Middle frontal gyrus (tissue), 1 donor: ENCODE data around the gene CADM3.
A peak's percentile ranks its signal among the peaks of the same experiment; 100 is the strongest.

Experiments
- DNase-seq: peaks from one replicate; pipeline ENCODE4 v3.0.0-alpha.2; 2015; ENCODE audit warnings: low spot score; ENCODE audit errors: extremely low spot score

The CADM3 gene

GRCh38 chr1:159206110-159206509 lies 34.7 kb downstream of the CADM3 start:
- no peak for DNase-seq

GRCh38 chr1:159207080-159207479 lies 35.7 kb downstream of the CADM3 start:
- DNase-seq: no peak

GRCh38 chr1:159207774-159208173 lies 36.4 kb downstream of the CADM3 start:
- peak; percentile 77 for DNase-seq

GRCh38 chr1:159208175-159208825 lies 36.9 kb downstream of the CADM3 start:
- no peak for DNase-seq

GRCh38 chr1:159209061-159209460 lies 37.6 kb downstream of the CADM3 start:
- DNase-seq: no peak

- DNase-seq: no peak
Observed at GRCh38 chr1:159211331-159212136, 40.1 kb downstream of the CADM3 start.

- no peak for DNase-seq
Observed at GRCh38 chr1:159212596-159212995, 41.2 kb downstream of the CADM3 start.

- no peak for DNase-seq
Observed at GRCh38 chr1:159214149-159214760, 42.8 kb downstream of the CADM3 start.

- DNase-seq: no peak
Observed at GRCh38 chr1:159218649-159219636, 47.5 kb downstream of the CADM3 start.

- no peak for DNase-seq
Observed at GRCh38 chr1:159222075-159222865, 50.9 kb downstream of the CADM3 start.

- no peak for DNase-seq
Observed at GRCh38 chr1:159223004-159223403, 51.6 kb downstream of the CADM3 start.

GRCh38 chr1:159228554-159228953 lies 57.1 kb downstream of the CADM3 start:
- DNase-seq: no peak

- no peak for DNase-seq
Observed at GRCh38 chr1:159229260-159229885, 58.0 kb downstream of the CADM3 start.

- DNase-seq: no peak
Observed at GRCh38 chr1:159229896-159230295, 58.5 kb downstream of the CADM3 start.

- no peak for DNase-seq
Observed at GRCh38 chr1:159239551-159240220, 68.3 kb downstream of the CADM3 start.

- no peak for DNase-seq
Observed at GRCh38 chr1:159247266-159247665, 75.9 kb downstream of the CADM3 start.

GRCh38 chr1:159248311-159248710 lies 76.9 kb downstream of the CADM3 start:
- no peak for DNase-seq

GRCh38 chr1:159250638-159251216 lies 79.3 kb downstream of the CADM3 start:
- no peak for DNase-seq
